Effector memory CD4-positive, alpha-beta T cell (primary cell): Measurements from ENCODE around the gene RUNX3.

Experiments
- DNase-seq, 3 donors: peaks; one replicate each; pipeline ENCODE4 v3.0.0-alpha.2; 2020
- H3K27ac ChIP-seq: 2 replicates; pipeline ENCODE4 v1.7.0; 2013; ENCODE audit warnings: mild to moderate bottlenecking, low read length, moderate library complexity; ENCODE audit not compliant: insufficient read depth, poor library complexity, severe bottlenecking
- H3K27me3 ChIP-seq: replicated peaks from 2 replicates; pipeline ENCODE4 v1.7.0; 2013; ENCODE audit warnings: mild to moderate bottlenecking, low read length; ENCODE audit not compliant: insufficient read depth, control insufficient read depth, poor library complexity, severe bottlenecking
- H3K36me3 ChIP-seq: 2 replicates; pipeline ENCODE4 v1.7.0; 2013; ENCODE audit warnings: mild to moderate bottlenecking, low read length, moderate library complexity; ENCODE audit not compliant: control insufficient read depth, insufficient read depth
- H3K4me1 ChIP-seq: 2 replicates; pipeline ENCODE4 v1.7.0; 2013; ENCODE audit warnings: low read length, mild to moderate bottlenecking; ENCODE audit not compliant: control insufficient read depth, insufficient read depth, poor library complexity, severe bottlenecking
- H3K4me3 ChIP-seq: 2 replicates; pipeline ENCODE4 v1.7.0; 2013; ENCODE audit warnings: low read length, low read depth, mild to moderate bottlenecking; ENCODE audit not compliant: insufficient read depth, poor library complexity, severe bottlenecking
- H3K9me3 ChIP-seq: 2 replicates; pipeline ENCODE4 v1.7.0; 2013; ENCODE audit warnings: mild to moderate bottlenecking, low read length, moderate library complexity; ENCODE audit not compliant: control insufficient read depth

RUNX3 gene

DNA sequence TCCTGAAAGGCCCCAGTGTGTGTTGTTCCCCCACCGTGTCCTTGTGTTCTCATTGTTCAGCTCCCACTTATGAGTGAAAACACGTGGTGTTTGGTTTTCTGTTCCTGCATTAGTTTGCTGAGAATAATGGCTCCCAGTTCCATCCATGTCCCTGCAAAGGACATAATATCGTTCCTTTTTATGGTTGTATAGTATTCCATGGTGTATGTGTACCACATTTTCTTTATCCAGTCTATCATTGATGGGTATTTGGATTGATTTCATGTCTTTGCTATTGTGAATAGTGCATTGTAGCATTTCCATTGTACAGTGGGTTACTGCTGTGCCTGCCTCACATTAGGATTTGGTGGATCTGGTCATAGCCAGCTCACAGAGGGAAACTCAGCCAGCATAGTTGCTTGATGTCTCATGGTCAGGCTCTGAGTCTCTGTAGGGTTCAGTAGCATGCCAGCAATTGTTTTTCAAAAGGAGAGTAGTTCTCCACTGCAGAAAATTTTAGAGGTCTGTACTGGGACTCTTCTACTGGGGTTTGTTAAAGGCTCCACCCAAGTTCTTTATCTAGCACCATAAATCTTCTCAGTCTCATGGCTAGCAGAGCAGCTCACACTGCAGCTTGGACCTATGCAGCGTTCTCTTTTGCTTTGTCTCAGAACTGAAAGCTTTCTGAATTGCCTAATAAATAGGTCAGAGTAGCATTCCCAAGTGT, 41.0 kb downstream of the RUNX3 start:
- no peak for DNase-seq
- Histone ChIP-seq H3K9me3 (peaks cover 5% of the 10 kb centered on the region), H3K4me1 (no peaks in the 10 kb centered on the region), H3K27me3 (no peaks in the 10 kb centered on the region), H3K36me3 (no peaks in the 10 kb centered on the region), H3K27ac (no peak overlapping the region), H3K4me3 (no peak overlapping the region)

DNA sequence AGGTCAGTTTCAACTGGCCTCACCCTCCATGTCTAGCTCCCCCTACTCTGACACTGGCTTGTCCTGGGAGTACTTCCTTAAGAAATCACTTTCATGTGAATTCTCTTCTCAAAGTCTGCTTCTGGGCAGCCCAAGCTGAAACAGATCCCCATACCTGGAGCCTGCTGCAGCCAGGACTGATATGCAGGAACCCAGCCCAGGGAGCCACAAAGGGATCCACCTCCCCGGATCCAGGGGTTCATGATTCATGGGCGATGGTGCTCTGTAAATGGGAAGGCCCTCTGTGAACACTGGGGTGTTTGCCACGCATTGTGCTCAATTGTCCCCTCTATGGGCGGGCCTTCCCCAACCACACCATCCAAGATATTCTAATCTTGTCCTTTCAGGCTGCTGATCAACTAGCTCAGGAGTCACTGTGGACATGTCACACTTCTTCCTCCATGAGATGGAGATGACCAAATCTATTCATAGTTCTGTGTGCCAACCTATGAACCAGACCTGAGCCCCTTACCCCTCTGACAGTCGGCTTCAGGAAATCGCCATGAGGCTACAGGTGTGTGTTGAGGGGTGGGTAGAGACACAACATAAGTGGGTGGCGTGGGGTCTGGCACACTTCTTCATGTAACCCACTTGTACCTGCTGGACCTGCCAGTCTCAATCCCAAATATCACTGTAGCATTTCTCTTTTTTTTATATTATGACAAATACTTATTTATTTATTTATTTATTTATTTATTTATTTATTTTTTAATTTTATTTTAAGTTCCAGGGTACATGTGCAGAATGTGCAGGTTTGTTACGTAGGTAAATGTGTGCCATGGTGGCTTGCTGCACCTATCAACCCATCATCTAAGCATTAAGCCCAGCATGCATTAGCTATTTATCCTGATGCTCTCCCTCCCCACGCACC, 41.8 kb downstream of the RUNX3 start:
- no peak overlapping the region for H3K4me3 ChIP-seq
- H3K36me3 ChIP-seq, result no peaks in the 10 kb centered on the region
- DNase-seq, result no peak

DNA sequence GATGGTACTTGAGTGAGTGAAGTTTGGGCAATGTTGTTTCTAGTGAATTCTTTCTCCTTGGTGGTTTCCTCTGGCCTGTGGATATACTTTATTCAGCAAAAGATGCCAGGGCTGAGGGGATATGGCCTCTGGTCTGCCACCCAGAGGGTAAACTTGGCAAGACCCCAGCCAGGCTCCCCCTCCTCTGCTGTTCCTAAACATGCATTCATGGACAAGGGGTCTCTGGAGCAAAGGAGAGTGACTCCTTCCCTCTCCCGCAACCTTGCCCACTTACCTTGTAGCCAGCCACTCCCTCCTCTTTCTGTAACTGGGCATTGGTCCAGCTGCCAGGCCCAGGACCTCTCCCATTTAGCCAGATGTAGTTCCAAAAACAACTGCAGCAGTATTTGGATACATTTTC, 43.8 kb downstream of the RUNX3 start:
- Histone ChIP-seq H3K4me1 (no peaks in the 10 kb centered on the region), H3K27me3 (no peaks in the 10 kb centered on the region), H3K27ac (no peak overlapping the region), H3K4me3 (no peak overlapping the region), H3K9me3 (no peaks in the 10 kb centered on the region), H3K36me3 (no peaks in the 10 kb centered on the region)
- no peak for DNase-seq

More for the DNA sequence above, 41.8 kb downstream of the RUNX3 start:
- H3K9me3 ChIP-seq, result peaks cover 5% of the 10 kb centered on the region
- H3K27ac ChIP-seq, result no peak overlapping the region
- no peaks in the 10 kb centered on the region for H3K4me1 ChIP-seq
- H3K27me3 ChIP-seq, result no peaks in the 10 kb centered on the region

DNA sequence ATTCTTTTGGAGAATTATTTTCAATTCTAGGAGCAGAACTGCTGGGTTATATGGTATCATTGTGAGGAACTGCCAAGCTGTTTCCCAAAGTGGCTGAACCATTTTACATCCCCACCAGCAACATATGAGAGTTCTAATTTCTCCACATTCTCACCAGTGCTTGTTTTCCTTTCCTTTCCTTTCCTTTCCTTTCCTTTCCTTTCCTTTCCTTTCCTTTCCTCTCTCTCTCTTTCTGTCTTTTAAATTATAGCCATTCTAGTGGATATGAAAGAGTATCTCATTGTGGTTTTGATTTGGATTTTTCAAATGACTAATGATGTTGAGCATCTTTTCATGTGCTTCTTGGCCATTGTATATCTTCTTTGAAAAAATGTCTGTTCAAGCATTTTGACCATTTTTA, 45.3 kb downstream of the RUNX3 start:
- H3K27me3 ChIP-seq, result no peaks in the 10 kb centered on the region
- no peaks in the 10 kb centered on the region for H3K9me3 ChIP-seq
- no peak overlapping the region for H3K27ac ChIP-seq
- no peak overlapping the region for H3K4me3 ChIP-seq
- H3K36me3 ChIP-seq, result no peaks in the 10 kb centered on the region
- no peak for DNase-seq
- H3K4me1 ChIP-seq, result no peaks in the 10 kb centered on the region

DNA sequence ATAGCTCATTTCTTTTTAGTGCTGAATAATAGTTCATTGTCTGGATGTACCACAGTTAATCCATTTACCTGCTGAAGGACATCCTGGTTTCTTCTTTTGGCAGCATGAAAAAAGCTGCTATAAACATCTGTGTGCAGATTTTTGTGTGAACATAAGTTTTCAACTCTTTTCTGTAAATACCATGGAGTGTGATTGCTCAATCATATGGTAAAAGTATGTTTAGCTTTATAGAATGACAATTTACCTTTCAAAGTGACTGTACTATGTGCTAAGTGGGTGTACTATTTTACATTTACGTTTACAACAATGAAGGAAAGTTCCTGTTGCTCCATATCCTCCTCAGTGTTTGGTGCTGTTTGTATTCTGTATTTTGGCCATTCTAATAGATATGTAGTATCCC, 49.0 kb downstream of the RUNX3 start:
- DNase-seq, result no peak
- Histone ChIP-seq H3K4me1 (no peaks in the 10 kb centered on the region), H3K27ac (no peak overlapping the region), H3K36me3 (no peaks in the 10 kb centered on the region), H3K9me3 (no peaks in the 10 kb centered on the region), H3K4me3 (no peak overlapping the region), H3K27me3 (no peaks in the 10 kb centered on the region)

DNA sequence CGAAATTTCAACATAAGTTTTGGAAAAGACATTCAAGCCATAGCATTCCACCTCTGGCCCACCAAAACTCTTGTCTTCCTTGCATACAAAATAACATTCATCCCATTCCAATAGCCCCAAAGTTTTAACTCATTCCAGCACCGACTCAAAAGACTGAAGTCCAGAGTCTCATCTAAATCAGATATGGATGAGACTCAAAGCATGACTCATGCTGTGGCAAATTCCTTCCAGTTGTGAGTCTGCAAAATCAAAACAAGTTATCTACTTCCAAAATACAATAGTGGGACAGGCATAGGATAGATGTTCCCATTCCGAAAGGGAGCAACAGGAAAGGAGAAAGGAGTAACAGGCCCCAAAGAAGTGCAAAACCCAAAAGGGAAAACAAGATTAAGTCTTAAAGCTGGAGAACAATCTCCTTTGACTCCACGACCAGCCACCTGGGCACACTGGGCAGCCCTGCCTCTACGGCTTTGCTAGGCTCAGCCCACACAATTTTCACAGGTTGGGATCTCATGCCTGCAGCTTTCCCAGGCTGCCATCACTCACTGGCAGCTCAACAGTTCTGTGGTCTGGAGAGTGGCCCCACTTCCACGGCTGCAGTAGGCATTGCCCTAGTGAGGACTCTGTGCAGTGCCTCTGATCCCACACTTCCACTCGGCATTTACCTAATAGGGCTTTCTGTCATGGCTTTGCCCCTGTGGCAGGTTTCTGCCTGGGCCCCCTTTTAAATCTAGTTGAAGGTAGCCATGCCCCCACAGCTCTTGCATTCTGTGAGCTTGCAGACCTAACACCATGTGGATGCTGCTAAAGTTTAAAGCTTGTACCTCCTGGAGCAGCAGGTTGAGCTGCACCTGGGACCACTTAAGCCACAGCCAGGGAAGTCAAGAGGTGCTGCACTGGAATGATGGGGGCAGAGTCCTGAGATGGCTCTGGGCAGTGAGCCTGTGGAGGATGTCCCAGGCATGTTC, 51.0 kb downstream of the RUNX3 start:
- H3K9me3 ChIP-seq, result no peaks in the 10 kb centered on the region
- H3K36me3 ChIP-seq, result no peaks in the 10 kb centered on the region
- H3K4me1 ChIP-seq, result no peaks in the 10 kb centered on the region
- DNase-seq, result no peak
- no peak overlapping the region for H3K4me3 ChIP-seq
- H3K27ac ChIP-seq, result no peak overlapping the region
- no peaks in the 10 kb centered on the region for H3K27me3 ChIP-seq

DNA sequence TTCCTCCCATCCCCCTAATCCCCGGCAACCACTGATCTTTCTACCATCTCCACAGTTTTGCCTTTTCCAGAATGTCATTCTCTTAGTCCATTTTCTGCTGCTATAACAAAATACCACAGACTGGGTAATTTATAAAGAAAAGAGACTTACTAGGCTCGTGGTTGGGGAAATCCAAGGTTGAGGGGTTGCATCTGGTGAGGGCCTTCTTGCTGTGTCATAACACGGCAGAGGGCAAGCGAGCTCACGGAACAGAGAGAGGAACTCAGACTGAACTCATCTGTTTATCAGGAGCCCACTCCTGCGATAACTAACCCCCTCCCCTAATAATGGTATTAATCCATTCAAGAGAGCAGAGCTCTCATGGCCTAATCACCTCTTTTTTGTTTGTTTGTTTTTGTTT, 52.0 kb downstream of the RUNX3 start:
- Histone ChIP-seq H3K9me3 (no peaks in the 10 kb centered on the region), H3K4me1 (no peaks in the 10 kb centered on the region), H3K27me3 (no peaks in the 10 kb centered on the region), H3K36me3 (no peaks in the 10 kb centered on the region), H3K27ac (no peak overlapping the region), H3K4me3 (no peak overlapping the region)
- no peak for DNase-seq

DNA sequence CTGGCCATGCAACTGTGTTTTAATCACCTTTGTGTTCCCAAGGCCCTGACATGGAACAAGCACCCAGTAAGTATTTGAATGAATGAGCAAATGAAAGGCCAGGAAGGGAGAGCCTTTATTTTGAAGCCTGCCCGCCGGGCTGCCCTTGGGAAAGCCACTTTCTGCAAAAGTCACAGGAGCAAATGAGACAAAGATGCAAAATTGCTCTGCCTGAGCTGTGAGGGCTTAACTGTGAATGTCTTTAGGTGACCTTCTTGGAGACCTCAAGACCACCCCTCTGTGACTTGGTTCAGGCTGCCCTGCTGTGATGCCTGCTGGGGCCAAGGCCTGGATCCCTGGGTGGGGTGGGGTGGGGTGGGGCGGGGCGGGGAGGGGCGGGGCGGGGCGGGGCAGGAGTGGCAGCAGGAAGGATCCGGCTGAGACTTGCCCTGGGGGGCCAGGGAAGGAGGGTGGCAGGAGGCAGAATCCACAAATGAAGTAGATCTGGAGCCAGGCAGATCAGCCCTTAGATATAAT, 54.0 kb downstream of the RUNX3 start:
- no peak overlapping the region for H3K27ac ChIP-seq
- no peaks in the 10 kb centered on the region for H3K9me3 ChIP-seq

DNA sequence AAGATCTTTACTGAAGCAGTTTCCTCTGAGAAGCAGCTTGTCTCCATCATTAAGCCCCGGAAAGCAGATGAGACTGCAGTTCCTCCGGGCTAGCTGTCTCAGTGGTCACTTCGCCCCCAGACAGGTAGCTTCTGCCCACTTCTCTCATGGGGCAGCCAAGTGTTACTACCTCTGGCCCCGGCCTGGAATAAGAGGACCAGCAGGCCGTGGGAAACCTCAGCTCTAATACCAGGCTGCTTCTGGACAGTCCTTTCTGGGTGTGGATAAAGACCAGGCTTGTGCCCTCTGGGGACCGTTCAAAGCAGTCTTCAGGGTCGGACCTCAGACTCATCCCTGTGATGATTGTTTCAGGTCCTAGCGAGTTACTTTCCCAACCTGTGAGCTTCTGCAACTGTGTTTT, 54.8 kb downstream of the RUNX3 start:
- Histone ChIP-seq H3K9me3 (no peaks in the 10 kb centered on the region), H3K4me1 (no peaks in the 10 kb centered on the region), H3K27ac (no peak overlapping the region), H3K36me3 (no peaks in the 10 kb centered on the region), H3K27me3 (no peaks in the 10 kb centered on the region), H3K4me3 (no peak overlapping the region)
- no peak for DNase-seq

More for the DNA sequence above, 54.0 kb downstream of the RUNX3 start:
- Histone ChIP-seq H3K4me1 (no peaks in the 10 kb centered on the region), H3K36me3 (no peaks in the 10 kb centered on the region), H3K4me3 (no peak overlapping the region), H3K27me3 (no peaks in the 10 kb centered on the region)
- no peak for DNase-seq
